ENCODE measurements around the gene LY86. TPM values are rescaled to one million over a fixed set of nuclear protein-coding genes. Genes with fewer than 3 reads are reported as not detected.

LY86 gene
- total RNA-seq, 1 experiment from 2014 or later = not detected

DNA sequence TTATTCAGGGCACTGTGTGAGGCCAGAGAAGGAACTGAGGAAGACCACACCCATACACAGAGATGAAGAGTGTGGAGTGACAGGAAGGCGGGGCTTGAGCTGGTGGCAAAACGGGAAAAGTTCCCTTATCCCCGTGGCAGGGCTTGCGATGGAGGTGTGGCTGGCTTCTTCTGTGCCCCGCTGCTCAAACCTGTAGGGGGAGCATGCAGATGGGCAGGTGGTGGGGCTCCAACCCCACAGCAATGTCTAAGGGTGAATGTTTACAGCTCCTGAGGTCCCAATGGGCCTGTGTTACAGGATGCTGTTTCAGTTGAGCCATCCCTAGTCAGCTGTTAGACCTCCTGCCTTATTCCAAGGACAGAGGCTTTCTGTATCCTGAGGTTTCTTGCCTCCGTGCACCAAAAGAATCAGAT is 105.9 kb downstream of the LY86 start:
- ChIA-PET POLR2A (interaction anchor here (0.6 to 1.0 kb wide), 2 partner anchors 8 to 42 kb away, joined by 4 to 5 read pairs; no protein-coding TSS in a partner anchor), CTCF (interaction anchor here (0.6 to 3.0 kb wide), 15 partner anchors 8 to 645 kb away, joined by 3 to 25 read pairs (median 4); no protein-coding TSS in a partner anchor)
- ATAC-seq (peak; percentile 74), DNase-seq (ENCODE audit: low spot score) (peak; percentile 50)
- TF ChIP-seq ETV6 (CRISPR knock-in tag; IDR thresholded peaks at IDR 0.05) (0 out of 2 replicates have a peak, but pooled peaks have one; percentile 39), FOXP1 (CRISPR knock-in tag; IDR thresholded peaks at IDR 0.05; ENCODE audit: borderline replicate concordance) (0 out of 2 replicates have a peak, but pooled peaks have one; percentile 8)
- TF ChIP-seq, protein P1, sequence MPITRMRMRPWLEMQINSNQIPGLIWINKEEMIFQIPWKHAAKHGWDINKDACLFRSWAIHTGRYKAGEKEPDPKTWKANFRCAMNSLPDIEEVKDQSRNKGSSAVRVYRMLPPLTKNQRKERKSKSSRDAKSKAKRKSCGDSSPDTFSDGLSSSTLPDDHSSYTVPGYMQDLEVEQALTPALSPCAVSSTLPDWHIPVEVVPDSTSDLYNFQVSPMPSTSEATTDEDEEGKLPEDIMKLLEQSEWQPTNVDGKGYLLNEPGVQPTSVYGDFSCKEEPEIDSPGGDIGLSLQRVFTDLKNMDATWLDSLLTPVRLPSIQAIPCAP (CRISPR knock-in tag; IDR thresholded peaks at IDR 0.05) = no peak
- no peaks in the 10 kb centered on the region for H3K36me3 Mint-ChIP-seq
- H3K27ac Mint-ChIP-seq = peak overlapping the region; percentile 27; the same call in 1 of the 2 replicates
- H3K9me3 Mint-ChIP-seq = no peaks in the 10 kb centered on the region
- H3K27me3 Mint-ChIP-seq (ENCODE audit: low read depth) = peaks cover 19% of the 10 kb centered on the region
- H3K4me1 Mint-ChIP-seq = peaks cover 41% of the 10 kb centered on the region
- peak overlapping the region; percentile 60 for H3K4me3 Mint-ChIP-seq

GRCh38 chr6:6694825-6695624 is 106.5 kb downstream of the LY86 start:
- H3K9me3 Mint-ChIP-seq = no peaks in the 10 kb centered on the region
- no peaks in the 10 kb centered on the region for H3K36me3 Mint-ChIP-seq
- peaks cover 19% of the 10 kb centered on the region for H3K27me3 Mint-ChIP-seq (ENCODE audit: low read depth)
- ChIA-PET CTCF (interaction anchor here (0.6 to 3.0 kb wide), 17 partner anchors 8 to 644 kb away, joined by 3 to 25 read pairs (median 4); no protein-coding TSS in a partner anchor), POLR2A (interaction anchor here (0.5 to 1.0 kb wide), 3 partner anchors 8 to 582 kb away, joined by 3 to 5 read pairs (median 3); no protein-coding TSS in a partner anchor)
- H3K4me1 Mint-ChIP-seq = peaks cover 44% of the 10 kb centered on the region
- peak overlapping the region; percentile 46 for H3K27ac Mint-ChIP-seq
- peak overlapping the region; percentile 60 for H3K4me3 Mint-ChIP-seq
- ATAC-seq (peak; percentile 65), DNase-seq (ENCODE audit: low spot score) (peak; percentile 63)
- TF ChIP-seq SP1 (CRISPR knock-in tag; conservative IDR thresholded peaks at IDR 0.05) (peak; percentile 51), ZNF396 (CRISPR knock-in tag; IDR thresholded peaks at IDR 0.05; ENCODE audit: borderline replicate concordance) (no peak), JUN (CRISPR knock-in tag; IDR thresholded peaks at IDR 0.05) (no peak), E2F5 (CRISPR knock-in tag; IDR thresholded peaks at IDR 0.05) (no peak), GRHL2 (CRISPR knock-in tag; IDR thresholded peaks at IDR 0.05; ENCODE audit: insufficient replicate concordance, severe bottlenecking) (no peak), ZNF416 (CRISPR knock-in tag; IDR thresholded peaks at IDR 0.05) (0 out of 2 replicates have a peak, but pooled peaks have one; percentile 61), USF1 (CRISPR knock-in tag; IDR thresholded peaks at IDR 0.05) (no peak), HMGA2 (CRISPR knock-in tag; IDR thresholded peaks at IDR 0.05) (no peak), ZNF121 (CRISPR knock-in tag; IDR thresholded peaks at IDR 0.05) (no peak), NFE2L1 (CRISPR knock-in tag; IDR thresholded peaks at IDR 0.05) (no peak), FOXJ3 (CRISPR knock-in tag; IDR thresholded peaks at IDR 0.05; ENCODE audit: borderline replicate concordance) (no peak), ZBTB21 (CRISPR knock-in tag; IDR thresholded peaks at IDR 0.05; ENCODE audit: borderline replicate concordance) (no peak), ZNF425 (CRISPR knock-in tag; conservative IDR thresholded peaks at IDR 0.05) (no peak), CREM (CRISPR knock-in tag; IDR thresholded peaks at IDR 0.05) (no peak), ZNF423 (CRISPR knock-in tag; IDR thresholded peaks at IDR 0.05) (peak; percentile 41; the same call in 1 of the 2 replicates), IRF2 (CRISPR knock-in tag; IDR thresholded peaks at IDR 0.05; ENCODE audit: borderline replicate concordance, low read depth) (no peak), ATF6 (CRISPR knock-in tag; IDR thresholded peaks at IDR 0.05) (no peak)
- TF ChIP-seq, protein P2, sequence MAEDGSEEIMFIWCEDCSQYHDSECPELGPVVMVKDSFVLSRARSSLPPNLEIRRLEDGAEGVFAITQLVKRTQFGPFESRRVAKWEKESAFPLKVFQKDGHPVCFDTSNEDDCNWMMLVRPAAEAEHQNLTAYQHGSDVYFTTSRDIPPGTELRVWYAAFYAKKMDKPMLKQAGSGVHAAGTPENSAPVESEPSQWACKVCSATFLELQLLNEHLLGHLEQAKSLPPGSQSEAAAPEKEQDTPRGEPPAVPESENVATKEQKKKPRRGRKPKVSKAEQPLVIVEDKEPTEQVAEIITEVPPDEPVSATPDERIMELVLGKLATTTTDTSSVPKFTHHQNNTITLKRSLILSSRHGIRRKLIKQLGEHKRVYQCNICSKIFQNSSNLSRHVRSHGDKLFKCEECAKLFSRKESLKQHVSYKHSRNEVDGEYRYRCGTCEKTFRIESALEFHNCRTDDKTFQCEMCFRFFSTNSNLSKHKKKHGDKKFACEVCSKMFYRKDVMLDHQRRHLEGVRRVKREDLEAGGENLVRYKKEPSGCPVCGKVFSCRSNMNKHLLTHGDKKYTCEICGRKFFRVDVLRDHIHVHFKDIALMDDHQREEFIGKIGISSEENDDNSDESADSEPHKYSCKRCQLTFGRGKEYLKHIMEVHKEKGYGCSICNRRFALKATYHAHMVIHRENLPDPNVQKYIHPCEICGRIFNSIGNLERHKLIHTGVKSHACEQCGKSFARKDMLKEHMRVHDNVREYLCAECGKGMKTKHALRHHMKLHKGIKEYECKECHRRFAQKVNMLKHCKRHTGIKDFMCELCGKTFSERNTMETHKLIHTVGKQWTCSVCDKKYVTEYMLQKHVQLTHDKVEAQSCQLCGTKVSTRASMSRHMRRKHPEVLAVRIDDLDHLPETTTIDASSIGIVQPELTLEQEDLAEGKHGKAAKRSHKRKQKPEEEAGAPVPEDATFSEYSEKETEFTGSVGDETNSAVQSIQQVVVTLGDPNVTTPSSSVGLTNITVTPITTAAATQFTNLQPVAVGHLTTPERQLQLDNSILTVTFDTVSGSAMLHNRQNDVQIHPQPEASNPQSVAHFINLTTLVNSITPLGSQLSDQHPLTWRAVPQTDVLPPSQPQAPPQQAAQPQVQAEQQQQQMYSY (CRISPR knock-in tag; IDR thresholded peaks at IDR 0.05) = no peak

Data from WTC11 (cell line).